ENCODE measurements around the gene PRAMEF33. TPM values are rescaled to one million over a fixed set of nuclear protein-coding genes. Genes with fewer than 3 reads are reported as not detected.
"Not testable (repeated sequence)": the region's sequence is repeated elsewhere in the genome, so short reads cannot be mapped to it uniquely, and the experiment has no call there.

Gene PRAMEF33, protein sequence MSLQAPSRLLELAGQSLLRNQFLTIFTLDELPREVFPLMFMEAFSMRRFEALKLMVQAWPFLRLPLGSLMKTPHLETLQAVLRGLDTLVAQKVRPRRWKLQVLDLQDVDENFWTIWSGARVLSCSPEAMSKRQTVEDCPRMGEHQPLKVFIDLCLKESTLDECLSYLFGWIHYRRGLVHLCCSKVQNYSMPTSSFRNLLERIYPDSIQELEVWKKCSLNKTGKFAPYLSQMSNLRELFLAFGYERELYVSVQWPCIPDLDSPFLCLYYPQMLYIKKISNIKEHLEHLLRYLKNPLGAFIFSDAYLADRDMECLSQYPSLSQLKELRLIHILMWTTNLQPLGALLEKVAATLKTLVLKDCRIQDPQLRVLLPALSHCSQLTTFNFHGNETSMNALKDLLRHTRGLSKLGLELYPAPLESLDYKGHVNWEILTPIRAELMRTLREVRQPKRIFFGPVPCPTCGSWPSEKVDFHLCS
- not detected in 2 replicates for total RNA-seq (2012; rRNA removed)

DNA sequence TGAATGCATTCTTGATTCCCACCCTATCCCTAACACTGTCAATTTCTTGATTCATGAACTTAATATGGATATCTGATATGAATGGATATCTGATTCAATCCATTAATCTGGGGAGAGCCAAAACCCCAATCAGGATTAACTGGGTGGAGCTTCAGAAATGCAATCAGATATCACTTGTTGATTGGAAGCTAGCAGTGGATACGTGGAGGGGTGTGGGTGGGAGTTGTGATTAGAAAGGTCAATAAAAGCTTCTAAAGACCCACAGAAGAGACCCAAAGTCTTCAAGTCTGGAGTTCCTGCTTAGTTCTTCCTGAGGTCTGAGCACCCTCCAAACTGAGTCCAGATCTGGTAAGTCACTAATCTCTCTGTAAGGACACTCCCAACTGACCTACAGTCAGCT, at the start of gene PRAMEF33:
Gene PRAMEF33 (plus strand): TSS at position 301 of the 400 bp plus-strand sequence. CDS start 2,416 bp downstream, outside the sequence.
- not testable (repeated sequence) for H3K9ac ChIP-seq (ENCODE audit: low read depth, low read length); H3K27me3 ChIP-seq (ENCODE audit: control insufficient read depth, insufficient read depth, low read length); H3K4me3 ChIP-seq (ENCODE audit: low read length); H3K4me1 ChIP-seq (ENCODE audit: control insufficient read depth, insufficient read depth, low read length); H3K9me3 ChIP-seq (replicated peaks; ENCODE audit: low read length); H3K4me2 ChIP-seq (ENCODE audit: low read length); H3K36me3 ChIP-seq (ENCODE audit: insufficient read depth, low read length)

DNA sequence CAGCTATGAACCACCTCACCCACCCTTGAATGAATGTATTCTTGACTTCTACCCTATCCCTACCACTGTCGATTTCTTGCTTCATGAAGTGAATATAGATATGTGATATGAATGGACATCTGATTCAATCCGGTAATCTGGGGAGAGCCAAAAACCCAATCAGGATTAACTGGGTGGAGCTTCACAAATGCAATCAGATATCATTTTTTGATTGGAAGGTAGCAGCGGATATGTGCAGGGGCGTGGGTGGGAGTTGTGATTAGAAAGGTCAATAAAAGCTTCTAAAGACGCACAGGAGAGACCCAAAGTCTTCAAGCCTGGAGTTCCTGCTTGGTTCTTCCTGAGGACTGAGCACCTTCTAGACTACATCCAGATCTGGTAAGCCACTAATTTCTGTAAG, 49.4 kb upstream of the PRAMEF33 start, which contains the start of gene PRAMEF5:
Gene PRAMEF5 (plus strand): TSS at position 301 of the 400 bp plus-strand sequence. CDS start 5,071 bp downstream, outside the sequence.
- H3K27me3 ChIP-seq (ENCODE audit: control insufficient read depth, insufficient read depth, low read length); H3K36me3 ChIP-seq (ENCODE audit: insufficient read depth, low read length); H3K9me3 ChIP-seq (replicated peaks; ENCODE audit: low read length); H3K9ac ChIP-seq (ENCODE audit: low read depth, low read length); H3K4me1 ChIP-seq (ENCODE audit: control insufficient read depth, insufficient read depth, low read length); H3K4me2 ChIP-seq (ENCODE audit: low read length); H3K4me3 ChIP-seq (ENCODE audit: low read length): not testable (repeated sequence)

DNA sequence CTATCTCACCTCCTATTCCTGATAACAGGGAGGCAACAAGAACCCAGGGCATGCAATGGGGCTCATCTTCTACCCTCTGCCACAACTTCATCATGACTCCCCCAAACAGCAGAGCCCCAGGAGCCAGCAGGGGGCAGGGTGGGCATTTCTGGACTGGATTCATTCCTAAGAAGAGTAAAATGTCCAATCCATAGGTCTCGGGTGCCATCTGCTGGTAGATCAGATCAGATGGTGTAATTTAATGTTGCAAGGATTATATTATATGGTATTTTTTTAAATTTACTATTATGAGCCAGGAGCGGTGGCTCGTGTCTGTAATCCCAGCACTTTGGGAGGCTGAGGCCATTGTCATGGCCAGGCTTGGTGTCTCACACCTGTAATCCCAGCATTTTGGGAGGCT, 38.2 kb upstream of the PRAMEF33 start:
- not testable (repeated sequence) for H3K27me3 ChIP-seq (ENCODE audit: control insufficient read depth, insufficient read depth, low read length); H3K9ac ChIP-seq (ENCODE audit: low read depth, low read length); H3K4me2 ChIP-seq (ENCODE audit: low read length); H3K4me3 ChIP-seq (ENCODE audit: low read length); H3K36me3 ChIP-seq (ENCODE audit: insufficient read depth, low read length); H3K9me3 ChIP-seq (replicated peaks; ENCODE audit: low read length); H3K4me1 ChIP-seq (ENCODE audit: control insufficient read depth, insufficient read depth, low read length)

DNA sequence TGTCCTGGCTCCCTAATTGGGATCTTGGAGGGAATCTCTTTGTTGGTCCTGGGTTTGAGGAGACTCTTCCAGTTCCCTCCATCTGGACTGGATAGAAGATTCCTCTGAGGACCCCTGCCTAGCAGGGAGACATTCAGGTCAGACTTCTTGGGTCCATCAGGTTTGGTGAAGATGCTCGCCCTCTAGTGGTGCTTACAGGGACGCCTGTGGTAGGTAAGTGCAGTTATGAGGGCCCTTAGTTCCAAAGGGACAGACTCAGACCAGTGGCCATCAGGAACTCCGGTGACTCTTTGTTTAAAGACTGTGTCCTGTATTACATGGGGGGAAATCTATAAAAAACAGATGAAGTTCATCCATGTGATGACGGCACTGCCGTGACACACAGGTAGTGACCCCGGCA, 26.3 kb upstream of the PRAMEF33 start:
- not testable (repeated sequence) for H3K4me3 ChIP-seq (ENCODE audit: low read length); H3K9ac ChIP-seq (ENCODE audit: low read depth, low read length); H3K9me3 ChIP-seq (replicated peaks; ENCODE audit: low read length); H3K4me2 ChIP-seq (ENCODE audit: low read length); H3K4me1 ChIP-seq (ENCODE audit: control insufficient read depth, insufficient read depth, low read length); H3K36me3 ChIP-seq (ENCODE audit: insufficient read depth, low read length); H3K27me3 ChIP-seq (ENCODE audit: control insufficient read depth, insufficient read depth, low read length)

DNA sequence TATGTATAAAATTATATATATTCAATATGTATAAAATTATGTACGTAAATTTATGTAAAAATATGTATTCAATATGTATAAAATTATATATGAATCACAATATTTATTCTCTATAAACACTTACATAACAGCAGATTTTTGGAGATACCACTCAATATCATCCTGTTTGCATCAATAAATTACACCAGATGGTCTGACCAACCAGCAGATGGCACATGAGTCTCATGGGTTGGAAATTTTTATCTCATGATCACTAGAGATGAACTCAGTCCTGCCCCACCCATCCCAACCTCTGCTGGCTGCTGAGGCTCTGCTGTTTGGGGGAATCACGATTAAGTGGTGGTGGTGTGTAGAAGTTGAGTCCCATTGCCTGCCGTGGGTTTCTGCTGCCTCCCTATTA, 23.7 kb upstream of the PRAMEF33 start:
- H3K4me2 ChIP-seq (ENCODE audit: low read length); H3K9me3 ChIP-seq (replicated peaks; ENCODE audit: low read length); H3K27me3 ChIP-seq (ENCODE audit: control insufficient read depth, insufficient read depth, low read length); H3K9ac ChIP-seq (ENCODE audit: low read depth, low read length); H3K4me1 ChIP-seq (ENCODE audit: control insufficient read depth, insufficient read depth, low read length); H3K36me3 ChIP-seq (ENCODE audit: insufficient read depth, low read length); H3K4me3 ChIP-seq (ENCODE audit: low read length): not testable (repeated sequence)

DNA sequence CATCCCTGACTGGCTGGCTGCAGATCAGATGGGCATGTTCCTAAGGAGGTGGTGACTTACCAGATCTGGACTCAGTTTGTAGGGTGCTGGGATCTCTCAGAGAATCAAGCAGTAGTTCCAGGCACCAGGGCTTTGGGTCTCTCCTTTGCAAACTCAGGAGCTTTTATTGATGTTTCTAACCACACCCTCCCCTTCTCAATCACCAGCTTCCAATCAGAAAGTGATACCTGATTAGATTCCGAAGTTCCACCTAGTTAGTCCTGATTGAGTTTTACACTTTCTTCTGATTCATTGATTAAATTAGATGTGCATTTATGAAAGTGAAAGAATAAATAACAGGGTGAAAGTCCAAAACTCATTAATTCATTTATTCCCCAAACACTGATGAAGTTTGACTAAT, 18.3 kb upstream of the PRAMEF33 start, which contains the start of gene PRAMEF8:
Gene PRAMEF8 (minus strand): TSS at position 101 of the 400 bp plus-strand sequence. CDS start 1,046 bp downstream, outside the sequence.
- H3K9ac ChIP-seq (ENCODE audit: low read depth, low read length); H3K4me1 ChIP-seq (ENCODE audit: control insufficient read depth, insufficient read depth, low read length); H3K9me3 ChIP-seq (replicated peaks; ENCODE audit: low read length); H3K4me2 ChIP-seq (ENCODE audit: low read length); H3K27me3 ChIP-seq (ENCODE audit: control insufficient read depth, insufficient read depth, low read length); H3K36me3 ChIP-seq (ENCODE audit: insufficient read depth, low read length); H3K4me3 ChIP-seq (ENCODE audit: low read length): not testable (repeated sequence)

DNA sequence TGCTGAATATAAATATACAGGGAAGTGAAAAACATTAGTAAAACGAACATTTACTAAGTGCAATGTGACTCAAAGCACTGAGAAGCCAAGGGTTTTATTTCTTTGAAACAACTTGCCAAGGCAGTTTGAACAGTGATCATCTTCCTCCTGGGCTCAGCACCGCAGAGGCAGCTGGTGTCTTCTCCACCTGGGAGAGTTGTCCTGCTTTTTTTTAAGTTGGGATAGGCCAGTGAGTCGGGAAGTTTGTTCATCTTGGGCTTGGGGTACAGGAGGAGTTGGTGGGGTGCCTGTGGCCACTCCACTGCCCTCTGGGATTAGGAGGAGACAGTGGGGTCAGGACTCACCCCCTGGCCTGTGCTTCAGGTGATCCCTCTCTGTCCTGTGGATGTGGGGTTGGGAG, 14.3 kb upstream of the PRAMEF33 start:
- not testable (repeated sequence) for H3K9me3 ChIP-seq (replicated peaks; ENCODE audit: low read length); H3K4me1 ChIP-seq (ENCODE audit: control insufficient read depth, insufficient read depth, low read length); H3K4me2 ChIP-seq (ENCODE audit: low read length); H3K27me3 ChIP-seq (ENCODE audit: control insufficient read depth, insufficient read depth, low read length); H3K36me3 ChIP-seq (ENCODE audit: insufficient read depth, low read length); H3K4me3 ChIP-seq (ENCODE audit: low read length); H3K9ac ChIP-seq (ENCODE audit: low read depth, low read length)

DNA sequence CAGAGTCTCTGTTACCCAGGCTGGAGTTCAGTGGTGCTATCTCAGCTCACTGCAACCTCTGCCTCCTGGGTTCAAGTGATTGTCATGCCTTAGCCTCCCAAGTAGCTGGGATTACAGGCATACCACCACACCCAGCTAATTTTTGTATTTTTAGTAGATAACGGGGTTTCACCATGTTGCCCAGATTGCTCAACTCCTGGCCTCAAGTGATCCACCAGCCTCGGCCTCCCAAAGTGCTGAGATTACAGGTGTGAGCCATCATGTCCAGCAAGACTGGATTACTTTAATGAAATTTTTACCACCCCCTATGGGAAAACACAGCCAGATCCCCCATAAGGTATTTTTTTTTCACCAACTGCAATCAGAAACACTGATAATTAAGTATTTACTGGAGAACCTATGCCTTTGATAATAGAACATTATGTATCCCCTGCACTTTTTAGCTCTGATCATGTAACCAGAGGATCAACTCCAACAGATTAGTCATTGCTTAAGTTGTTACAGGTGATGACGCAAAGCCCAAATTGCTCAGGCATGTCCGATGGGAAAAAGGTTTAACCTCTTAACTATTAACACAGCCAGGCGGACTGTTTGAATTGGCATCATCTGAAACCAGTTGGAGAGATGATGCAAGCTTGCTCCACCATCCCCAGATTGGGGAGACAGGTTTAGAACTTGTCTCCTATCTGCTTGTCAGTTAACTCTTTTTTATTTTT, 6.0 kb upstream of the PRAMEF33 start:
- H3K36me3 ChIP-seq (ENCODE audit: insufficient read depth, low read length); H3K9me3 ChIP-seq (replicated peaks; ENCODE audit: low read length); H3K4me3 ChIP-seq (ENCODE audit: low read length); H3K27me3 ChIP-seq (ENCODE audit: control insufficient read depth, insufficient read depth, low read length); H3K4me1 ChIP-seq (ENCODE audit: control insufficient read depth, insufficient read depth, low read length); H3K4me2 ChIP-seq (ENCODE audit: low read length); H3K9ac ChIP-seq (ENCODE audit: low read depth, low read length): not testable (repeated sequence)

DNA sequence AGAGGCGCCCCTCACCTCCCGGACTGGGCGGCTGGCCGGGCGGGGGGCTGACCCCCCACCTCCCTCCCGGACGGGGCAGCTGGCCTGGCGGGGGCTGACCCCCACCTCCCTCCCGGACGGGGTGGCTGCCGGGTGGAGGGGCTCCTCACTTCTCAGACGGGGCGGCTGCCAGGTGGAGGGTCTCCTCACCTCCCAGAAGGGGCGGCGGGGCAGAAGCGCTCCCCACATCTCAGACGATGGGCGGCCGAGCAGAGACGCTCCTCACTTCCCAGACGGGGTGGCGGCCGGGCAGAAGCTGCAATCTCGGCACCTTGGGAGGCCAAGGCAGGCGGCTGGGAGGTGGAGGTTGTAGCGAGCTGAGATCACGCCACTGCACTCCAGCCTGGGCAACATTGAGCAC, 4.6 kb upstream of the PRAMEF33 start:
- H3K9me3 ChIP-seq (replicated peaks; ENCODE audit: low read length); H3K36me3 ChIP-seq (ENCODE audit: insufficient read depth, low read length); H3K27me3 ChIP-seq (ENCODE audit: control insufficient read depth, insufficient read depth, low read length); H3K9ac ChIP-seq (ENCODE audit: low read depth, low read length); H3K4me1 ChIP-seq (ENCODE audit: control insufficient read depth, insufficient read depth, low read length); H3K4me3 ChIP-seq (ENCODE audit: low read length); H3K4me2 ChIP-seq (ENCODE audit: low read length): not testable (repeated sequence)

DNA sequence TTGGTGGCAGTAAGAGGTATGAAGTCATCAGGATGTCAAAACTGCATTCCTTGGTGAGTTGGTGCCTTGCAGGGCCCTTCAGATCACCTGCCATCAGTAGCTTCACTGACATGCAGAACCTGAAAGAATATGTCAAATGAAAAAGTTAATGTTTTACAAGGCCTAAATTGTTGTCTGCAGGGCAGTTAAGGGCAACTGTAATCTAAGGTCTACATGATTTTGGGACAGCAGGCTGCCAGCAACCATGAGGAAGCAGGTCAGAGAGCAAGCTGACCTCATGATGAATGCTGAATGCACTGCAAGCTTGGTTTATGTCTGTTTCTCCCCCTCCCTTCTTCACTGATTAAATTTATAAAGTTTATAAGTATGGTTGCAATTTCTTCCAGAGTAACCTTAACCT, 1.1 kb upstream of the PRAMEF33 start:
- H3K4me3 ChIP-seq (ENCODE audit: low read length); H3K4me1 ChIP-seq (ENCODE audit: control insufficient read depth, insufficient read depth, low read length); H3K9me3 ChIP-seq (replicated peaks; ENCODE audit: low read length); H3K4me2 ChIP-seq (ENCODE audit: low read length); H3K27me3 ChIP-seq (ENCODE audit: control insufficient read depth, insufficient read depth, low read length); H3K9ac ChIP-seq (ENCODE audit: low read depth, low read length); H3K36me3 ChIP-seq (ENCODE audit: insufficient read depth, low read length): not testable (repeated sequence)

DNA sequence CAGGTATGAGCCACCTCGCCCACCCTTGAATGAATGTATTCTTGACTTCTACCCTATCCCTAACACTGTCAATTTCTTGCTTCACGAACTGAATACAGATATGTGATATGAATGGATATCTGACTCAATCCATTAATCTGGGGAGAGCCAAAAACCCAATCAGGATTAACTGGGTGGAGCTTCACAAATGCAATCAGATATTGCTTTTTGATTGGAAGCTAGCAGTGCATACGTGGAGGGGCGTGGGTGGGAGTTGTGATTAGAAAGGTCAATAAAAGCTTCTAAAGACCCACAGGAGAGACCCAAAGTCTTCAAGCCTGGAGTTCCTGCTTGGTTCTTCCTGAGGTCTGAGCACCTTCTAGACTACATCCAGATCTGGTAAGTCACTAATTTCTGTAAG, 11.9 kb downstream of the PRAMEF33 start, which contains the start of gene PRAMEF15:
Gene PRAMEF15 (plus strand): TSS at position 301 of the 400 bp plus-strand sequence. CDS start 2,827 bp downstream, outside the sequence.
- H3K4me1 ChIP-seq (ENCODE audit: control insufficient read depth, insufficient read depth, low read length); H3K4me3 ChIP-seq (ENCODE audit: low read length); H3K27me3 ChIP-seq (ENCODE audit: control insufficient read depth, insufficient read depth, low read length); H3K9ac ChIP-seq (ENCODE audit: low read depth, low read length); H3K9me3 ChIP-seq (replicated peaks; ENCODE audit: low read length); H3K4me2 ChIP-seq (ENCODE audit: low read length); H3K36me3 ChIP-seq (ENCODE audit: insufficient read depth, low read length): not testable (repeated sequence)
